ENCODE results near the gene ZMIZ1. TPM values are rescaled to one million over a fixed set of nuclear protein-coding genes. Genes with fewer than 3 reads are reported as not detected.
A peak's percentile ranks its signal among the peaks of the same experiment; 100 is the strongest.

The ZMIZ1 gene
- total RNA-seq, 1 experiment from 2014 or later, result 27.5 TPM

DNA sequence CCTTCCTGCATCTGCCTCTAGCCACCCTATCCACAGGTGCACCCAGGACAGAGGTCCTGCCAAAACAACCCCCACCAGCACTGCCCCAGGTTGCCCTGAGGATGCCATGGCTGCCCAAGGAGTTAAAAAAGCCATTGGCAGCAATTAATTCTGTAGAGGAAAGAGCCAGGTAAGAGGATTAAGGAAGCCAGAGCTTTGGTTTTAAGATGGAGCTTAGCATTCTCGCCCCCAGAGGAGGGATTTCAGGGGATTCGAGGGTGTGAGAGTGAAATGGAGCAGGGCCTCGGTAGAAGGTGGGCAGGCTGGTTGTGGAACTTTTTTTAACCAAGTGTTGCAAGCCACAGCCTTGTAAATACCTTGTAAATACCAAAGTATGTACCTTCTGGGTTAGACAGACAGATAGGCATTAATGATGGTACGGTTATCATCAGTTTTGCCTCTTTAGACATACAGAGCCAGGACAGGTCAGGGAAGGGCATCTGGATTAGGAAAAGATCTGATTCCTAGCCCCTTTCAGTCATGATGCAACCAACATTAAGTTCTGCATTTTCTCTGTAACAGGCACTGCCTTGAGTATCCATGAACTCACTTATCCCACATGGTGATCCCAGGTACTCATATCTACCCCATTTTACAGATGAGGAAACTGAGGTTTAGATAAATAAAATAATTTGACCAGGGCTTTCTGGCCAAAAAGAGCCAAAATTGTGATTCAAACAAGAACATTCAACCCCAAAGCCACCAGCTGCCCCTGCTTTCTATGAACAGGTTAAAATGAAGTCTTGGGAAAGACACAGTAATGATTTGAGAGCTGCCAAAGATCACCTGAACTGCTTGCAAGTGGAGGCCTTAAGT is 157.9 kb downstream of the ZMIZ1 start:
- DNase-seq (ENCODE audit: low spot score), result no peak

DNA sequence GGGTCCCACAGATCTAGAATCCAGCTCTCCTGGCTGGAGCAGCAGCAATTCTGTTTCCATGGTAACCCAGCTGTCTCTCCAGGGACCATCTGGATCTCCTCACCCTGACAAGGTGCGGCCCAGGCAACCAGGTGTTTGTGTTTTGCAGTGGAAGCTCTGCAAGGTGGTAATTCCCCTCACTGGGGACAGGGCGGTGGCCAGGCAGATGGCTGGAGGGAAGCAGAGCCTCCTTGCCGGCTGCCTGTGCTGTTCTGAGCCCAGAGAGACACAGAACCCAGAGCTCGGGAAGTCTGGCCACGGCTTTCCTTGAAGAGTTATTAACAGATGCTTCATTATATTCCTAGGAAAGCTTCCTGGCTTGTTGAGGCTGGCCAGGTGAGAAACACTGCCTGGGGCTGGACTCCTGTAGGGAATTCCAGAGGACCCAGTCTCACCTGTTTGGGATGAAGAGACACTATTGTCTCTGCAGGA is 160.3 kb downstream of the ZMIZ1 start:
- no peak for DNase-seq (ENCODE audit: low spot score)

GRCh38 chr10:79229830-79230327 is 161.1 kb downstream of the ZMIZ1 start:
- DNase-seq (ENCODE audit: low spot score), result no peak

DNA sequence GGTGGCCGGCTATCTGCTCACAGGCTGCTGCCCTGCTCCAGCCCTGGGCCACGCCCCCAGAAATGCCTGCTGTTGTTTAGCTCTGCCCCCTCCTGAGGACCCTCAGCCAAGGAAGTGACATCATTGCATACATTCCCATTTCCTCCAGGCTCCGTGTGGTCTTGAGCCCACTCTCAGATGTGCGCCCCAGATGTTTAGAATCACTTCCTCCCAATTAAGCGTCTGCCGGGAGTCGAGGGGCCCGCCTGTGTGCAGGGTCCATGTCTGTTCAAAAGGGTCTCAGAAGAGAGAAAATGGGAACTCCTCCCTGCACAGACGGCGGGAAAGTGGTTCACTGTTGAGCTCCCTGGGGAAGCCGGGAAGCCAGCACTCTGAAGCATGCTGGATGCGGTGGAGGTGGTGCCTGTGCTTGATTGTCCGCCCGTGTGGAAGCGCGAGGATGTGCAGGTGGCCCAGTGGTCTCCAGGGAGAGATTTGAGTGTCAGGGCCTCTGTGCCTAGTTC is 161.6 kb downstream of the ZMIZ1 start:
- no peak for DNase-seq (ENCODE audit: low spot score)

DNA sequence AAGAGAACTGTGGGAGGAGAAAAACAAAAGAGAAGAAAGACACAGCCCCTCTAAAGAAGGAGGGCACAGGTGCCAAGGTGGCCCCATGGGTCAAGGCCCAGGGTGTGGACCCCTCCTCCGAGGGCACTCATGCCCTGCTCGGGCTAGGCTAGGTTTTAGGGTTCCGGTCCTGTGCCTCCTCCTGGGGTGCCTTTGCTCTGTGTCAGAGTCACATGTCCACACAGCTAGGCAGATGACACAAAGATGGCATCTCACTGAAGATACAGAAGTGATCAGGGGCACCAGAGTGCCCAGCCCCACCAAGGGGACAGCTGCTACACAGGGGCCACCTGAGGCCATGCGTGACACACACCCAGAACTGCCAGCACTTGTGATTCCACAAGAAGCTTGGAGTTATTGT is 162.1 kb downstream of the ZMIZ1 start:
- DNase-seq (ENCODE audit: low spot score), result no peak

DNA sequence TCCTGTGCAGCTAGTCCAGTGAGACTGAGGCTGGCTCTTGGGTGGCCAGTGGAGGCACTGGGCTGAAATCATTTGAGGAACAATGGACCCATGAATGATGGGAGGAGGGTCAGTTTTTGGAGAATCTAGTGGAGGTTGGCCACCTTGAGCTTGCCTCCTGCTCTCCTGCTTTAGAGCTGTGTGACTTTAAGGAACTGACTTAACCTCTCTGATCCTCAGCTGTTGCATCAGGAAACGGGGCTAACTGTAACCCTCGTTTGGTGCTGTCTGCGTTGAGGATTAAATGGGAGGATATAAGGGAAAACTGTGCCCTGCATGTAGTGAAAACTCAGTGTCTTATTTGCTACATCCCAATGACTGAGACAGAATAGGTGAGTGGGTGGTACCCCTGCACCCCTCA is 163.1 kb downstream of the ZMIZ1 start:
- DNase-seq (ENCODE audit: low spot score), result no peak

DNA sequence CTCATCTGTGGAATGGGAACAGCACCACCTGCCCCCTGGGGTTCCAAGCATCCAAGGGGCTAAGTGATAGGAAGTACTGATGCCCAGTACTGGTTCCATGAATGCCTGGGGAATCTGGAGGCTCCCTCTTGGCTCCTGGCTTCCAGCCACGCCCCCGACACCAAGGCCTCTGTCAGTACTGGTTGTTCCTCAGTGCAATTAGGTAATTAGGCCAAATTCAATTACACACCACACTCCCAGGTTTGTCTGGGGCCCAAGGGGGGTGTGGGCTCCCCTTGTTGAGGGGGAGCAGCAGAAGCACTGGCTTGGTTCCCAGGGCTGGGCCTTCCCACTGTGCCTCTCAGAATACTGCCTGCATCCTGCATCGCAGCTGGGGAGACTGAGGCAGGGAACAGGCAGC is 164.1 kb downstream of the ZMIZ1 start:
- no peak for DNase-seq (ENCODE audit: low spot score)

GRCh38 chr10:79234391-79235315 is 165.9 kb downstream of the ZMIZ1 start:
- no peak for DNase-seq (ENCODE audit: low spot score)

- DNase-seq (ENCODE audit: low spot score), result no peak
Measured at GRCh38 chr10:79235765-79236432, 167.1 kb downstream of the ZMIZ1 start.

- no peak for DNase-seq (ENCODE audit: low spot score)
Measured at GRCh38 chr10:79236433-79236765, 167.6 kb downstream of the ZMIZ1 start.

- no peak for DNase-seq (ENCODE audit: low spot score)
Measured at GRCh38 chr10:79237454-79238157, 168.8 kb downstream of the ZMIZ1 start.

- no peak for DNase-seq (ENCODE audit: low spot score)
Measured at GRCh38 chr10:79238158-79238520, 169.4 kb downstream of the ZMIZ1 start.

GRCh38 chr10:79238606-79239005 is 169.8 kb downstream of the ZMIZ1 start:
- DNase-seq (ENCODE audit: low spot score), result no peak

DNA sequence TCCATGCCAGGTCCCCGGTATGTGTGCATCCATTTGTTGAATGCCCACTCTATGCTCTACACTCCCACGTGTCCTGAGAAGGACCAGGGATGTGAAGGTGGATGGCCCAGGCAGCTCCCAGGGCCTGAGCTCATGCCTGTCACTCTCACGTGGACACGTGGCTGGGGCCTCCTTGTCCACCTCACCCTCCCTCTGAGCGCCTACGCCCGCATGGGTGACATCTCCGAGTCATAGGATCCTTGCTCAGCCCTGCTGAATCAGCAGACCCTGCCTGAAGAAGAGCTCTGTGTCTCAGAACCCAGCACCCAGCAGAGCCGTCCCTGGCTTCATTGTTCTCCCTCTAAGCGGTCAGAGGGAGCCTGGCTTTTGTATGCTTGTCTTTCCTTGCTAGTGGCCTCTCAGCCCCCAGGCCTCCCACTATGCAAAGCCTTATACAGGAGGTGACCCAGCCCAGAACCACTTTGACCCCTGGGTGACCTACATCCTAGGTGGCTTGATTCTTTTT is 170.6 kb downstream of the ZMIZ1 start:
- DNase-seq (ENCODE audit: low spot score), result peak; percentile 8

GRCh38 chr10:79239924-79240581 is 171.3 kb downstream of the ZMIZ1 start:
- no peak for DNase-seq (ENCODE audit: low spot score)

- no peak for DNase-seq (ENCODE audit: low spot score)
Measured at GRCh38 chr10:79241629-79241989, 172.8 kb downstream of the ZMIZ1 start.

DNA sequence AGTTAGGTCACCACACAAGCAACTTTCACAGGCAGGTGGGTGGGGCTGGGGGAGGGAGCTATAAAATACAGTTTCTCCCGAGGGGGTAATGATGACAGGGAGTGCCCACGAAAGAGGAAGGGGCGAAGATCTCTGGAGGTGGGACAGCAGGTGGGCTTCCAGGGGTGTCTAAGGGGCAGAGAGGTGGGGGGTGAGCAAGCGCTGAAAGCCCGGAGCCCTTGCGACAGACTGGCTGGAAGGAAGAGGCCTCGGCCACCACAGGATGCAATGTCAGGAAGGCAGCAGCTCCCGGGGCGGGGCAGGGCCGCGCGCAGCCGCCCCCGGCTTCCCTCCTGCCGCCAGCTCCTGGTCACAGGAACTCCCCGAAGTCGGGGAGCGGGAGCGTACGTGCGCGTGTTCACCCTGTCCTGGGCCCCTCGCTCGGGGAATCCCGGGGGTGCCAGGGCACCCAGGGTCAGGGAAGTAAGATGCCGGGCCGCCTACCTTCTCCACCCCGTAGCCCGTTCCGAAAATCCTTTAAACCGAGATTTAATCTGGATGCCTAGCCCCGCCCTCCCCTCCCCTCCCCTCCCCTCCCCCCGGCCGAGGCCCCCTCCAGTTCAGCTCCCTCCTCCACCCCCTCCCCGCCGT is 173.3 kb downstream of the ZMIZ1 start:
- DNase-seq (ENCODE audit: low spot score), result no peak

- no peak for DNase-seq (ENCODE audit: low spot score)
Measured at GRCh38 chr10:79242620-79243152, 173.9 kb downstream of the ZMIZ1 start.

All from HT-29 (cell line).